Embryonic facial prominence (tissue), 1 donor: ENCODE results near the gene RCSD1.
"Not testable (repeated sequence)": the region's sequence is repeated elsewhere in the genome, so short reads cannot be mapped to it uniquely, and the experiment has no call there.

Source experiments
- DNase-seq: peaks from one replicate; pipeline ENCODE4 v3.0.0-alpha.2; 2016; ENCODE audit errors: extremely low spot score

The RCSD1 gene, protein sequence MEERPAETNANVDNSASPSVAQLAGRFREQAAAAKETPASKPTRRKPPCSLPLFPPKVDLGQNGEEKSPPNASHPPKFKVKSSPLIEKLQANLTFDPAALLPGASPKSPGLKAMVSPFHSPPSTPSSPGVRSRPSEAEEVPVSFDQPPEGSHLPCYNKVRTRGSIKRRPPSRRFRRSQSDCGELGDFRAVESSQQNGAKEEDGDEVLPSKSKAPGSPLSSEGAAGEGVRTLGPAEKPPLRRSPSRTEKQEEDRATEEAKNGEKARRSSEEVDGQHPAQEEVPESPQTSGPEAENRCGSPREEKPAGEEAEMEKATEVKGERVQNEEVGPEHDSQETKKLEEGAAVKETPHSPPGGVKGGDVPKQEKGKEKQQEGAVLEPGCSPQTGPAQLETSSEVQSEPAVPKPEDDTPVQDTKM

DNA sequence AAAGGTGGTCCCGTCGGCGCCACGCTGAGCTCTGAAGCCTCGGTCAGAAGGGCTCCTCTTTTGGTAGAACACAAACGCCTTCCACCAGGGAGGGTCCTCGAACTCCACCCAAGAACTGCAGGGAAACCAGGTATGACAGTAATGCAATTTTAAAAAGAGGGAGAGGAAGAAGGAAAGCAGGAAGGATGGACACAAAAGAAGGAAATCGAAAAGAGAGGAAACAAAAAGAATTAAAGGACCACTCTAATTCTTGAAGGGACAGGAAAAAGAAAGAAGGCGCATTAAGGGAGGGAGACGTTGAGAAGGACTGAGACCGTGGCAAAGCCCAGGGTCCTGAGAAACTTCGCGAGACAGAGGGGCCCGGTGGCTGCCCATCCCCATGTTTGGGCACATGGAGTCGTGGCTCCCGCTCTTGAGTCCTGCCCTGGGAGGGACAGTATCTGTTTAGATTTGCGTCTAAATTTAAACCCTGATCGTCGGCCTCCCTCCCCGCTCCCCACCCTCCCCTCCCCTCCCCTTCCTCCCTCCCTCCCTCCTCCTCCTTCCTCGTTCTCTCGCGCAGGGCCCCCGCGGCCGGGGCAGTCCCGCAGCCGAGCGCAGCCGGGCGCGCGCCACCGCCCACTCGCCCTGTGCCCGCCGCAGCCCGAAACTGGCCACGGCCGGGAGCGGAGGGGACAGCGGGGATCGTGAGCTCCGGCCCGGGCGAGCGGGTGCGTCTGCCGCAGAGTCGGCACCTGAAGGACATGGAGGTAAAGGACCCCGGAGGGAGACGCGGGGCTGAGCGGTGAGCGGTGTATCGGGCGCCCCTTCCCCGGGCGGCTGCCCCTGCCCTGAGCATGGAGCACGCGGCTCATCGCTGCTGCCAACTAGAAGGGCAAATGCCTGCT lies at the start of gene RCSD1:
TSS of gene RCSD1 (plus strand) at position 552 of the 887 bp plus-strand sequence. CDS start at position 744, 192 bp downstream.
- DNase-seq, result no peak

DNA sequence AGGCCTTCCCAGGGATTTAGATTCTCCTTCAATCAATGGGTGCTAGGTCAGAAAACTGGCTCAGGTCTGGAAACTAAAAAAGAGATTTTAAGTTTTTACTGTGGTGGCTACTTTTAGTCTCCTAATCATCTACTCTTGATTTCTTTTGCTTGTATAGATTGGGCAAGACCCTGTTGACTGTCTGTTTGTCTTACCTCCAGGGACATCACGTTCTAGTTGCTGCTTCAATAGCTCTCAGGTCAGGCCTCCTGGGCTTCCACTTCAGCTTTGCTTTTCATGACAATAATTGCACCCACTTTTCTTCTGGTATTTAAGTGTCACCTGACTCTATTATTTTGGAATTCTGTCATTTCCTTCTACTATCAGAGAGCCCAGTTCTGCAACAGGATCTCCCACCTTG lies 48.0 kb upstream of the RCSD1 start:
- no peak for DNase-seq

DNA sequence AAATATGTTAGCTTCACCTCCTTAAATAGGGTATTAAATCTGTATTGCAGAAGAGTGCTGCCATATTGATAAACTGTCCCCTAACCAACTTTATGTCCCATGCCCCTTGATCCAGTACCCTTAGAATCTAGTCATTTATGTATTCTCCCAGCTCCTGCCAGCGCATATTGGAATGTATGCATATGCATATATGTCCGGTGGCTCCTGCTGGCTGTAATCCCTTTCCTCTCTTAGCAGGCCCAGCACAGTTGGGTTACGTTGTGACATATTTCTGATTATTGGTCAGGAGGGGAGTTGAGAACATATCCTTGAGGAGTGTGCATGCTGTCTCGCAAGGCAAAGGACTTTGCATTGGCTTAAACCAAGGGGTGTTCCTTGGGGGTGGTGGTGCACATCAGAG lies 47.3 kb upstream of the RCSD1 start:
- no peak for DNase-seq

DNA sequence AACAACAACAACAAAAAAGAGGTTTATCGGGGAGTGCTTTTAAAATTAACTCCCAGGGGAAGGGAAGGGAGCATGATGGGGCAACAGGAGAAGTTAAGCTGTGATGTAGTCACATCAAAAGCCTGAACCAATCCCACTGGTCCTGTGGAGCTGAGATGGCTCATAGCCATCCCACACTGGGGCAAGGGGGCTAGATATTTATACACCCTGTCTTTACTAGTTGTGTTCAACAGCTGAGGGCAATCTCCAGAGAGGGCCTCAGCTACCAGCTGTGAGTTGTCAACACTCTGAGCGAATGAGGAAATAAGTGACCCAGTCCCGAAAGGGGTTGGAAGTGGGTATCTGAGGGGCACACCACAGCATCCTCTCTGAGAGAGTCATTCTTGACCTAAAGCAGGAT lies 45.5 kb upstream of the RCSD1 start:
- no peak for DNase-seq

DNA sequence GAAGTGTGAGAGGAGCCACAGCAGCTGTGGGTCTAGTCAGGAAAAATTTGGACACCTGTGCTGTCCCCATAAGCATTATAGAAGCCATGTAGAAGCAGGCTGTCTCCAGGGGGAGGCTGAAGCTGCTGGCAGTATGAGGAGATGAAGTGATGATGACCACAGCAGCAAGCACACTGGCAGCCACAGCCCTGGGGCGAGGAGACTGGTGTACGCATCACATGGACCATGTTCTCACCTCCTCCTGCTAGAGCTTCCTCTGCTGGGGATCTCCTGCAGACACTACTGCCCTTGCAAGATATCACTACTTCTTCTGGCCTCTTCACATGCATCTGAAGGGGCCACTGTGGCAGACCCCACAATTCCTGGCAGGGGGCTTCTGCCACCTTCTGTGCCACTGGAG lies 42.7 kb upstream of the RCSD1 start:
- no peak for DNase-seq

DNA sequence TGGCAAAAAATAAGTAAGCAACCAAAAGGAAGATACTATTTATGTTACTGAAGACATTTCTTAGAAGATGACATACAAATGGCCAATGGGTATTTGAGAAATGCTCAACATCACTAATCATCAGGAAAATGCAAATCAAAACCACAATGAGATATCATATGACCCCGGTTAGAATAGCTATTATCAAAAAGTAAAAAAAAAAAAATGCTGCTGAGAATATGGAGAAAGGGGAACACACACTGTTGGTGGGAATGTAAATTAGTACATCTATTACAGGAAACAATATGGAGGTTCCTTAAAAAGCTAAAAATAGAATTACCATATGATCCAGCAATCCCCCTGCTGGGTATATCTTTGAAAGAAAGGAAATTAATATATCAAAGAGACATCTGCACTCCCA lies 42.2 kb upstream of the RCSD1 start:
- DNase-seq, result no peak

DNA sequence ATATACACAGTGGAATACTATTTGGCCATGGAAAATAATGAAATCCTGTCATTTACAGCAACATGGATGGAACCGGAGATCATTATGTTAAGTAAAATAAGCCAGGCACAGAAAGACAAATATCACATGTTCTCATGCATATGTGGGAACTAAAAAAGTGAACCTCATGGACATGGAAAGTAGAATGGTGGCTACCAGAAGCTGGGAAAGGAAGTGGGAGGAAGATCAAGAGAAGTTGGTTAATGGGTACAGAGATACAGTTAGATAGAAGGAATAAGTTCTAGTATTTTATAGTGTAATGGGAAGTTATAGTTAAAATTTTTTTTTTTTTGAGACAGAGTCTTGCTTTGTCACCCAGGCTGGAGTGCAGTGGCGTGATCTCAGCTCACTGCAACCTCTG lies 41.7 kb upstream of the RCSD1 start:
- DNase-seq, result no peak

DNA sequence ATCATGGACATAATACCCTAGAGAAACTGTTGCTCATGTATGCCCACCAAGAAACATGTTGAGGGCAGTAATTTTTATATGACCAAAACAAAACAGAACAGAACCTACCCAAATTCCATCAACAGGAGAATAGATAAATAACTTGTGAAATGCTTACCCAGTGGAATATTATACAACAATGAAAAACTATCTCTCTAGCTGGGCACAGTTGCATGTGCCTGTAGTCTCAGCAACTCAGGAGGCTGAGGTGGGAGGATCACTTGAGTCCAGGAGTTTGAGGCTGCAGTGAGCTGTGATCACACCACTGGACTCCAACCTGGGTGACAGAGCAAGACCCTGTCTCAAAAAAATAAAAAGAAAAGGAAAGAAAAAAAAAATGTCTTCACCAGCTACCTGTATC lies 37.6 kb upstream of the RCSD1 start:
- no peak for DNase-seq

DNA sequence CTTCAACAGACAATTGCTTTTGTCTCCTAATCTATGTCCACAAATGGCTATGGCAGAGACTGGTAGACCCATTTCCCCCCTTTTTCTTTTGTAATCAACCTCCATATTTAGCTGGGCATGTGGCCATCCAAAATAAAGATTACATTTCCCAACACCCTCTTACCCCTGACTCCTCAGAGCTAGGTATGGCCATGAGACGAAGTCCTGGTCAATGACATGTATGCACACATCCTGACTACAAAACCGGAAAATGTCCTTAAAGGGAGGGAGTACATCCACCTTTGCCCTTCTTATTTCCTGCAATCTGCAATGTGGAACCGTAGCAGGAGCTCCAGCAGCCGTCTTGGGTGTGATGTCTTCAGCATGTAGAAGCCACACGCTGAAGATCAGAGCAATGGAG lies 36.2 kb upstream of the RCSD1 start:
- no peak for DNase-seq

DNA sequence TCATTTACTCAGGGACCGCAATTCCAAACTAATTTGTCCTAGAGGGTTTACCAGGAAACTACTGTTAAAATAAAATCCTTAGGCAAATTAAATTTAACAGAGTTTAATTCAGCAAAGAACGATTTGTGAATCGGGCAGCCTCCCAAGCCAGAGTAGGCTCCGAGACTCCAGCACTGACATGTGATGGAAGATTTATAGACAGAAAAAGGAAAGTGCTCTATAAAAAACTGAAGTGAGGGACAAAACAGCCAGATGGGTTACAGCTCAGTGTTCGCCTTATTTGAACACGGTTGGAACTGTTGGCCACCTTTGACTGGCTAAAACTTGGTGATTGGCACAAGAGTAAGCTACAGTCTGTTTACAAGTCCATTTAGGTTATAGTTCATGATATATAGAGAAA lies 35.2 kb upstream of the RCSD1 start:
- no peak for DNase-seq

DNA sequence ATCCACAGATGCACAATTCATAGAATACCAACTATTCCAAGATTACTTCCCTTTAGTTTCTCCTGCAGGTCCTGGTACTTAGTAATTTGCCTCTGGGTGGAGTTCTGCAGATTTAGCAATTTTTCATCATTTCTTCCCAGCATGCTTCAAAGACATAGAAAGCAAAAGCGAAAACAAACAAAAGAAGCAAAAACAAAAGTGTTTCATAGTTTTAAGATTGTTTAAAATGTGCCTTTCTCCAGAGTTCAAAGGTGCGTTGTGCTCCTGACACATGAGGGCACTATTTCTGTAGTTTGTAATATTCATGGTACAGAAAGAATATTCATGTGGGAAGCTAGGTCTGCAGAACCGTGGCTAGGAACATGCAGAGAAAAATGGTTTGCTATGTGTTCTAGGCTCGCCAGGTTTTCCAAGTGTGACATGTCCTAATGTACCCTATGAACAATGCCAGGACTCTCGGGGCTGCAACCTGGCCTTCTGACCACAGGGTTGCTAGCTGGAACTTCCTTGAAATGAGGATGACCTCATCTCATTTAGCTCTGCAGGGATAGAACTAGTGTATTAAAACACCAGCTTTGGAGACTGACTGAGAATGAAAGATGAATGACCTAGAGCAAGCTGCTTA lies 30.0 kb upstream of the RCSD1 start:
- peak; percentile 47 for DNase-seq

DNA sequence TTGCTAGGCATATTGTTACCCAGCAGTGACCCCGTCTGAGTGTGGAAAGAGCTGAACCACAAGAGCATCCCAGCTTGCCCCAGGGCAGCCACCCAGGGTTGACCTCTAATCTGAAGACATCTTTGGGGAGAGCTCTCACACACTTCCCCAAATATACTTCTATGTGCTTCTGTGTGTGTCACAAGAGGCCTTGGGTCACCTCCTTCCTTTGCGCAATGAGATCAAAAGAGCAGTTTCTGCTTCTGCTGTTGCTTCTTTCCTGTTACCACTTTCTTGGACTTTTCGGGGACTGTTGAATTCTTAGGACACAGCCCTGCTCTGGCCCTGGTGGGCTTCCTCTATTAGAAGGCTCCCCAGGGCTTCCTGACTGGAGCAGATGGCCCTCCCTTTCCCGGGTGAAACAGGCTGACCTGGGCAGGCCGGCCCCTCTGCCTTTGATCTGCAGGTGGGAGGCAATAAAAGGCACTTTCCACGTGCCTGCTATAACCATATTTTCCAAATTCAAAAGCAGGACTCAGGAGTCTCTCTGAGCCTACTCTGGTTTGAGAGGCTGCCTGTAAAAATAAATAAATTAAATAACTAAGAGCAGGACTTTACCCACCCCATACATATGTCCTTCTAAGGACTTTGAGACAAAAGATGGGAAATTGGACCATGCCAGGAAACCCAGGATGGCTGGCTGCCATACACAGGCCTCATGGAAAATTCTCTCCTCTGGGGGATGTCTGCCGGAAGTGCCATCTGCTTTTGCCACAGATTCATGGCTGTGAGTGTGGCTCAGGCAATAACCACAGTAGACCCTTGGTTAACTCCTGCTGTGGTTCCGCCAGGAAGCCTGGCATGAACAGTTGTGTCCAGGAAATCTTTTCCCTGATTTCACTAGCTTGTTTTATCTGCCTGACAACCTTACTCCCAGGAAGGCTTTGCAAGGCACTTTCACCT lies 28.3 kb upstream of the RCSD1 start:
- no peak for DNase-seq

DNA sequence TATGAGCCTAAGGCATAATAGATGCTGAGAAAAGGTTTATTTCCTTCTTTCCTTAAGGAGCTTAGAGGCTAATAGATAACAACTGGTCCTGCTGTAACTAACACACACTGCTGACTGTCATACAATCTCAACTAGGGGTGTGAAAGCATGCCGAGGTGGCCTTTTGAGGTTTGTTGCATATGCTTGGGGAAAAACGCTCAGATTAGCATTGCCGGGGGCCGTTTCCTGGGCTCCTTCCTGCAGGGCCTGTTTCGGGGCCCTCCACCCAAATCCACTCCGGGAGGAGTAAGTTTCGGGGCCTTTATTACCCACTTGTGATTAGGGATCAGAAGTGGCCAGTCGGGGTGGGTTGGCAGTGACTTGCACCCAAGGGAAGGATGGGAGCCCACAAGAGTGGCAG lies 27.2 kb upstream of the RCSD1 start:
- DNase-seq, result no peak

DNA sequence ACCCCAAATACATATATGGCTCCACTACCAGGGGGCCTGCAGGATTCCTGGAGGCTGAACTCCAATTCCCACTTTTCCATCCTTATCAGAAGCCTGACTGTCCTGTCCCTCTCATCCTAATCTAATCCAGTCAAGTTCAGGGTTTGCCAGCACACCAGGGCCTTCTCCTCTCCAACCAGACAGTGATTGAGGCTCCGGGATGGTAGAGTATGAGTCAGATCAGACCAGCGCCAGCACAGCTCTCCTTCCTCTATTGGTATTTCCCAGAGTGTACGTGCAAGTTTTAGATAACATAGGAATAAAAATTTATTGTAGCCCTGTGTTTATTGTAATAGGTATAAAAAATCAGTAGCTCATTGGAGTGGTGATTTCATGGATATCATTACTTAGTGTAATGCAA lies 24.5 kb upstream of the RCSD1 start:
- DNase-seq, result no peak

DNA sequence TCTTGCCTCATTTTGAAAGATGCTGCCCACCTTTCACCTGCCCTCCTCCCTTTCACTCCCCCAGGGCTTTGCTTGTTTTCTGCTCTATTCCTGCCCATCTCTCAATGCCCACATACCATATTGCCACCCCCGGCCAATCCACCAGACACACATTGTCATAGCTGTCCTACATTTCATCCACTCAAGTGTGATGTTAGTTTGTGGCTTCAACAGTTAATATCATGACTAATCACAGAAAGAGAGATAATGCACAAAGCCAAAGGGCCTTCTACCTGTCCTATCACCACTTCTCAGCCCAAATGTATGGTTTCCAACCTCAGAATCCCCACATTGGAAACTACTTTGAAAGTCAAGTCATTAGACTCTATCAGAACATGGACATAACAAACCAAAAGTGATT lies 18.0 kb upstream of the RCSD1 start:
- DNase-seq, result no peak

DNA sequence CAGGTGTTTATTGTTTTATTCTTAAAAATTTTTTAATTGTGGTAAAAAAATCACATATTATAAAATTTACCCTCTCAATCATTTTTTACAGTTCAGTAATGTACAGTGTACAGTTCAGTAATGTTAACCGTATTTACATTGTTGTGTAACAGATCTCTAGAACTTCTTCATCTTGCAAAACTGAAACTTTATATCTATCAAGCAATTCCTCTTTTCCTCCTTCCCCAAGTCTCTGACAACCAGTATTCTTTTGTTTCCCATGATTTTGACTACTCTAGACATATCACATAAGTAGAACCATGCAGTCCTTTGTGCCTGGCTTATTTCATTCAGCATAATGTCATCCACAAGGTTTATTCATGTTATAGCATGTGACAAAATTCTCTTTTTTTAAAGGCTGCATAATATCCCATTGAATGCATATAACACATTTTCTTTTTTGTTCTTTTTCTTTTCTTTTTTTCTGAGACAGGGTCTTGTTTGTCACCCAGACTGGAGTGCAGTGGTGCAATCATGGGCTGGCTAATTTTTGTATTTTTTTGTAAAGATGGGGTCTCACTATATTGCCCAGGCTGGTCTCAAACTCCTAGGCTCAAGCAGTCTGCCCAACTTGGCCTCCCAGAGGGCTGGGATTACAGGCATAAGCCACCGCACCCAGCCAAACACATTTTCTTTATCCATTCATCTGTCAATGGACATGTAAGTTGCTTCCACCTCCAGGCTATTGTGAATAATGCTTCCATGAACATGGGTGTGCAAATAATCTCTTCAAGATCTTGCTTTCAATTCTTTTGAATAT lies 17.2 kb upstream of the RCSD1 start:
- no peak for DNase-seq

DNA sequence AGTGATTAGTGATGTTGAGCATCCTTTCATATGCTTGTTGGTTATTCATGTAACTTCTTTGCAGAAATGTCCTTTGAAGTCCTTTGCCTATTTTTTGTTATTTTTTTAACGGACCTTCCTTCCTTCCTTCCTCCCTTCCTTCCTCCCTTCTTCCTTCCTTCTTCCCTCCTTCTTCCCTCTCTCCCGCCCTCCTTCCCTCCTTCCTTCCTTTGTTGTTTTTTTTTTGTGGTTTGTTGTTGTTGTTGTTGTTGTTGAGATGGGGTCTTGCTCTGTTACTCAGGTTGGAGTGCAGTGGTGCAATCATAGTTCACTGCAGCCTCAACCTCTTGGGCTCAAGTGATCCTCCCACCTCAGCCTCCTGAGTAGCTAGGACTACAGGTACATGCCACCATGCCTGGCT lies 16.0 kb upstream of the RCSD1 start:
- not testable (repeated sequence) for DNase-seq

DNA sequence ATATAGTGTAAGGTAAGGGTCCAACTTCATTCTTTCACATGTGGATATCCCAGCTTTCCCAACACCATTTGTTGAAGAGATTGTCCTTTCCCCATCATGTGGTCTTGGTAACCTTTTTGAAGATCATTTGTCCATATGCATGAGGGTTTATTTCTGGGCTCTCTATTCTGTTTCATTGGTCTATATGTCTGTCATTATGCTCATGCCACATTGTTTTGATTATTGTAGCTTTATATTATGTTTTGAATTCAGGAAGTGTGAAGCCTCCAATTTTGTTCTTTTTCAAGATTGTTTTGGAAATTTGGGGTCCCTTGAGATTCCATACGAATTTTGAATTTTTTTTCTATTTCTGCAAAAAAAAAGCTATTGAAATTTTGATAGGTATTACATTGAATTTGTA lies 15.2 kb upstream of the RCSD1 start:
- DNase-seq, result no peak

DNA sequence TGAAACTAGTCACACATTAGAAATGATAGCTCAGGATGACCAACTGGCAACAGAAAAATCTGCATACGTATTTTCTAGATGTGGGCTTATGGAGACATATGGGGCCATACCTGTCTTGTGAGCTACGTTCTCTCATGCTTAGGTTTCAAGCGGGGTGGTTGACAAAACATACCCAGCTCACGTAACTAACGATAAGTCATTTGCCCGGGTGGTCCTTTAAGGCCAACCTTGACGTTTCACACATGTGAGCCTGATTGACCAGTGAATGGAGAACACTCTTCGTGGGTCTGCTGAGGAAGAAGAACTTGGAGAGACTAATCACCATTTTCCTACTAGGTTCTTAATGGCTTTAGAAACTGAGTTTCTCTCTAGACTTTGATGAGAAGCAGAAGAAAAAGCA lies 13.5 kb upstream of the RCSD1 start:
- DNase-seq, result no peak
